GM12878 (cell line): ENCODE measurements around the gene TET3. TPM values are rescaled to one million over a fixed set of nuclear protein-coding genes. Genes with fewer than 3 reads are reported as not detected.

Experiments used
- ATAC-seq: fragments of 200-7000 bp; cut with Tn5 transposase; 3 replicates; pipeline ENCODE4 v1.9.1; 2020; ENCODE audit warnings: mild to moderate bottlenecking, moderate library complexity
- BruUV-seq: library from RNA; stranded (reverse); fragments of 400-500 nt; replicated peaks from 2 replicates; lab custom pipeline; 2021; lab: Mats Ljungman, UMichigan
- CTCF ChIA-PET: fragments of 300-600 bp; sonication (Branson Sonifier 250); formaldehyde crosslinking; extraction: SDS; loops from one replicate; lab custom pipeline; 2021; ENCODE audit warnings: inconsistent platforms; lab: Yijun Ruan, JAX
- POLR2A ChIA-PET: fragments of 350-600 bp; formaldehyde crosslinking; extraction: SDS; loops from one replicate; lab custom pipeline; 2021; ENCODE audit warnings: inconsistent platforms; lab: Charles Lee
- RAD21 ChIA-PET: fragments of 300-600 bp; sonication (Branson Sonifier 250); formaldehyde crosslinking; loops from one replicate; lab custom pipeline; 2023; ENCODE audit warnings: antibody characterized with exemption; ENCODE audit not compliant: unreplicated experiment; lab: Charles Lee
- SMC1A ChIA-PET: fragments of 300-600 bp; sonication (Branson Sonifier 250); formaldehyde crosslinking; loops from one replicate; lab custom pipeline; 2023; ENCODE audit not compliant: unreplicated experiment, uncharacterized antibody; lab: Charles Lee
- DNase-seq: peaks from one replicate; pipeline ENCODE4 v3.0.0-alpha.2; 2011; ENCODE audit warnings: low read depth, low spot score
- FAIRE-seq: peaks from 3 replicates; lab custom pipeline; 2011; peaks lifted over from hg19 to GRCh38; lab: Jason Lieb, UNC
- H2AFZ ChIP-seq: 2 replicates; pipeline ENCODE4 v1.6.0; 2011; ENCODE audit warnings: low read depth, low read length, control low read depth; ENCODE audit not compliant: control insufficient read depth
- H3K27ac ChIP-seq: 2 replicates; pipeline ENCODE4 v1.5.1; 2011; ENCODE audit warnings: control low read depth; ENCODE audit not compliant: control insufficient read depth, insufficient read depth
- H3K27me3 ChIP-seq, 2 experiments: replicated peaks in 1 of 2; 2 replicates each; pipeline versions ENCODE4 v1.6.0 to v1.6.1; 2011; ENCODE audit warnings: low read length in 1 of 2; ENCODE audit not compliant: control insufficient read depth in 2 of 2, insufficient read depth in 2 of 2
- H3K36me3 ChIP-seq, 2 experiments: 2 replicates each; pipeline ENCODE4 v1.5.1; 2011; ENCODE audit warnings: low read length in 1 of 2; ENCODE audit not compliant: control insufficient read depth in 2 of 2, insufficient read depth in 2 of 2
- H3K4me1 ChIP-seq: 2 replicates; pipeline ENCODE4 v1.6.1; 2011; ENCODE audit warnings: mild to moderate bottlenecking, low read length, moderate library complexity, mixed read lengths; ENCODE audit not compliant: control insufficient read depth, insufficient read depth
- H3K4me2 ChIP-seq: 2 replicates; pipeline ENCODE4 v1.6.0; 2011; ENCODE audit warnings: control low read depth; ENCODE audit not compliant: control insufficient read depth, insufficient read depth
- H3K4me3 ChIP-seq: fragments of 200-600 bp; sonication (generic); 2 replicates; pipeline ENCODE4 v1.5.1; 2016
- H3K79me2 ChIP-seq: 2 replicates; pipeline ENCODE4 v1.6.0; 2011; ENCODE audit warnings: low read length; ENCODE audit not compliant: control insufficient read depth, insufficient read depth
- H3K9ac ChIP-seq: 2 replicates; pipeline ENCODE4 v1.8.0; 2011; ENCODE audit warnings: low read length, control low read depth, mixed read lengths; ENCODE audit not compliant: control insufficient read depth, insufficient read depth
- H3K9me3 ChIP-seq: replicated peaks from 3 replicates; pipeline ENCODE4 v1.5.1; 2011; ENCODE audit warnings: mild to moderate bottlenecking, low read length; ENCODE audit not compliant: control insufficient read depth, insufficient read depth
- H4K20me1 ChIP-seq: 2 replicates; pipeline ENCODE4 v1.6.0; 2011; ENCODE audit not compliant: control insufficient read depth, insufficient read depth
- MEF2A ChIP-seq: IDR thresholded peaks from 2 replicates; pipeline ENCODE4 v1.6.1; 2011; ENCODE audit warnings: low read depth, mild to moderate bottlenecking, low read length, moderate library complexity; ENCODE audit not compliant: insufficient read depth
- MTA3 ChIP-seq: IDR thresholded peaks from 2 replicates; pipeline ENCODE4 v1.6.1; 2012; ENCODE audit warnings: low read length, inconsistent platforms, borderline replicate concordance
- POU2F2 ChIP-seq: IDR thresholded peaks from 3 replicates; pipeline ENCODE4 v1.6.1; 2011; ENCODE audit warnings: low read depth, mild to moderate bottlenecking, low read length, borderline replicate concordance
- SPI1 ChIP-seq: IDR thresholded peaks from 2 replicates; pipeline ENCODE4 v1.6.1; 2011; ENCODE audit warnings: low read depth, mild to moderate bottlenecking, low read length, moderate library complexity, borderline replicate concordance; ENCODE audit not compliant: insufficient read depth
- WGBS: methylation state at CpG from one replicate; pipeline ENCODE4 v1.1.6; 2016; ENCODE audit warnings: low lambda C conversion rate; ENCODE audit not compliant: insufficient replicate concordance, insufficient coverage; ENCODE audit errors: missing lambda C conversion rate; 5-methylcytosine and 5-hydroxymethylcytosine counted together
- in situ Hi-C: fragments of 300-500 bp; cut with MboI; formaldehyde crosslinking; loops from 9 replicates; pipeline ENCODE4 v1.14.3; 2018; ENCODE audit warnings: mixed read lengths
- intact Hi-C: fragments of 100-400 bp; cut with micrococcal nuclease; formaldehyde crosslinking; loops from one replicate; pipeline ENCODE4 v1.14.2; 2022; ENCODE audit not compliant: unreplicated experiment
- polyA plus RNA-seq, 11 experiments: library from polyadenylated mRNA; depleted of rRNA in 4 of 11; unstranded in 6 of 11; stranded (reverse) in 5 of 11; fragments of >200 nt; fragmentation: Nextera tagmentation in 4 of 11; fragmentation: Illumina TruSeq in 1 of 11; extraction: Ambion mirVana in 4 of 11; extraction: Trizol in 1 of 11; gene quantifications; 1 replicate in 1 of 11; 2 replicates in 10 of 11; pipeline versions ENCODE4 v1.2.1 to v1.2.3, GENCODE V29; 2011 to 2016; ENCODE audit warnings: inconsistent platforms in 2 of 11, missing spikeins in 2 of 11, low read depth in 1 of 11
- total RNA-seq, 4 experiments: library from RNA; depleted of rRNA in 3 of 4; stranded (reverse); fragments of >200 nt in 3 of 4; fragmentation: Illumina TruSeq in 1 of 4; extraction: Trizol in 1 of 4; gene quantifications; 2 replicates each; pipeline versions ENCODE4 v1.2.1 to v1.2.3, GENCODE V29; 2013 to 2021
- TF ChIP-seq, protein P1 (sequence below): IDR thresholded peaks from 2 replicates; pipeline ENCODE4 v1.6.1; 2011; ENCODE audit warnings: low read depth, low read length, improper control_type of control experiment, borderline replicate concordance
- TF ChIP-seq, protein P2 (sequence below): fragments of 450-650 bp; IDR thresholded peaks from 2 replicates; pipeline ENCODE4 v1.6.1; 2018; ENCODE audit warnings: borderline replicate concordance, mild to moderate bottlenecking; ENCODE audit not compliant: partially characterized antibody

The TET3 gene
- total and polyA plus RNA-seq, 10 of the 15 experiments (the other 5 are each of a cell fraction or from before 2014, with no cell fraction given), result 0.77 to 25.9 (median 8.5) TPM

DNA sequence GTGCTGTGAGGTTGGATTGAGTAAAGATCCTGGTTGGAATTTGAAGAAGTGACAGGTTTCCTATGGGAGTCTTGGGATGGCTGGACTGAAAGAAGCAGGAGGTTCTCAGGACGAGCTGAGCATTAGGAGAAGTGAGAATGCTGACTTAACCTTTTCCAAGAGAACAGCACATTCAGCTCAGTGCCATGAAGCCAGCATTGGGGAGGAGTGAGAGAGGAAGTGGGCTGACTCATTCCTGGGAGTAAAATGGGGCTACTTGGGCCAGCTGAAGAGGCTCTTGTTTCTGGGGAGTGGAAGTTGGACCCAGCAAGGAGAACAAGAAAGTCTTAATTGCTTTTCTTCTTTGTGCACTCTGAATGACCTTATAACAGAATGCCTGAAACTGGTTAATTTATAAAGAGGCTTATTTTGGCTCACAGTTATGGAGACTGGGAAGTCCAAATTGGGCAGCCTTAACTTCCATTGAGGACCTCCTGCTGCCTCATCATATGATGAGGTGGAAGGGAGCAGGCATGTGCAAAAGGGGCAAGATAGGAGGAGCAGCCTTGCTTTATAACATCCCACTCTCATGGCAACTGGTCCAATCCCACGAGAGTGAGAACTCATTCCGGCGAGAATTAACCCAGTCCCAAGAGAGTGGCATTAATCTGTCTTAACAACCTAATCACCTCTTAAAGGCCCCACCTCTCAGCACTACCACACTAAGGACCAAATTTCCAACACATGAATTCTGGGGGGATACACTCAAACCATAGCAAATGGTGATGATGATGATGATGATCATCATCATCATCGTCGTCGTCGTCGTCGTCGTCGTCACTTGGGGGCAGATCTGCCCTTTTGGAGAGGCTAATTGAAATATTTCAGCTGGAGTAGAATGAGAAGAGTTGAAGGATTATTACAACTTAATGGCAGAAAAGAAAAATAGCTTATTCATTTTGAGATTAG, 31.9 kb upstream of the TET3 start:
- Histone ChIP-seq H3K9me3 (no peaks in the 10 kb centered on the region; the same call in 2 of the 3 replicates), H3K79me2 (no peaks in the 10 kb centered on the region; the same call in none of the 2 replicates)
- FAIRE-seq, result no peak
- no TSS peak for BruUV-seq
- TF ChIP-seq POU2F2, result no peak
- TF ChIP-seq, protein P1, sequence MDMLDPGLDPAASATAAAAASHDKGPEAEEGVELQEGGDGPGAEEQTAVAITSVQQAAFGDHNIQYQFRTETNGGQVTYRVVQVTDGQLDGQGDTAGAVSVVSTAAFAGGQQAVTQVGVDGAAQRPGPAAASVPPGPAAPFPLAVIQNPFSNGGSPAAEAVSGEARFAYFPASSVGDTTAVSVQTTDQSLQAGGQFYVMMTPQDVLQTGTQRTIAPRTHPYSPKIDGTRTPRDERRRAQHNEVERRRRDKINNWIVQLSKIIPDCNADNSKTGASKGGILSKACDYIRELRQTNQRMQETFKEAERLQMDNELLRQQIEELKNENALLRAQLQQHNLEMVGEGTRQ, result no peak
- TF ChIP-seq MEF2A, result no peak
- TF ChIP-seq, protein P2, sequence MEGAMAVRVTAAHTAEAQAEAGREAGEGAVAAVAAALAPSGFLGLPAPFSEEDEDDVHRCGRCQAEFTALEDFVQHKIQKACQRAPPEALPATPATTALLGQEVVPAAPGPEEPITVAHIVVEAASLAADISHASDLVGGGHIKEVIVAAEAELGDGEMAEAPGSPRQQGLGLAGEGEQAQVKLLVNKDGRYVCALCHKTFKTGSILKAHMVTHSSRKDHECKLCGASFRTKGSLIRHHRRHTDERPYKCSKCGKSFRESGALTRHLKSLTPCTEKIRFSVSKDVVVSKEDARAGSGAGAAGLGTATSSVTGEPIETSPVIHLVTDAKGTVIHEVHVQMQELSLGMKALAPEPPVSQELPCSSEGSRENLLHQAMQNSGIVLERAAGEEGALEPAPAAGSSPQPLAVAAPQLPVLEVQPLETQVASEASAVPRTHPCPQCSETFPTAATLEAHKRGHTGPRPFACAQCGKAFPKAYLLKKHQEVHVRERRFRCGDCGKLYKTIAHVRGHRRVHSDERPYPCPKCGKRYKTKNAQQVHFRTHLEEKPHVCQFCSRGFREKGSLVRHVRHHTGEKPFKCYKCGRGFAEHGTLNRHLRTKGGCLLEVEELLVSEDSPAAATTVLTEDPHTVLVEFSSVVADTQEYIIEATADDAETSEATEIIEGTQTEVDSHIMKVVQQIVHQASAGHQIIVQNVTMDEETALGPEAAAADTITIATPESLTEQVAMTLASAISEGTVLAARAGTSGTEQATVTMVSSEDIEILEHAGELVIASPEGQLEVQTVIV, result no peak
- no peak for TF ChIP-seq MTA3
- TF ChIP-seq SPI1, result peak; percentile 45; the same call in 1 of the 2 replicates
- TF ChIP-seq, all 136 proteins: peak for 1
- DNase-seq (no peak), ATAC-seq (no peak)
- Histone ChIP-seq H3K36me3 (peaks cover 18 to 46% of the 10 kb centered on the region in 2 experiments), H3K27me3 (no peaks in the 10 kb centered on the region), H3K4me2 (no peak overlapping the region), H3K4me3 (no peak overlapping the region), H3K4me1 (peaks cover 4% of the 10 kb centered on the region; the same call in 1 of the 2 replicates), H3K9ac (no peak overlapping the region), H4K20me1 (no peaks in the 10 kb centered on the region), H2AFZ (no peak overlapping the region), H3K27ac (peak overlapping the region; percentile 24; the same call in 1 of the 2 replicates)
- in situ Hi-C loops, result no loop called here
- ChIA-PET SMC1A (interaction anchor here (0.9 to 1.5 kb wide), 6 partner anchors 9 to 111 kb away, joined by 3 to 4 read pairs (median 3); no protein-coding TSS in a partner anchor), RAD21 (interaction anchor here (2.0 kb wide), 1 partner anchor 34 kb away, joined by 4 read pairs; no protein-coding TSS in a partner anchor), CTCF (interaction anchor here (0.9 to 3.3 kb wide), 3 partner anchors 8 to 35 kb away, joined by 3 to 18 read pairs (median 4); no protein-coding TSS in a partner anchor), POLR2A (interaction anchor here (0.6 kb wide), 1 partner anchor 170 kb away, joined by 5 read pairs; no protein-coding TSS in a partner anchor)
- WGBS, result 78% methylated on average over 12 of the region's 12 CpGs
- intact Hi-C loops, result no loop called here
